ENCODE measurements around the gene TEF.

DNA sequence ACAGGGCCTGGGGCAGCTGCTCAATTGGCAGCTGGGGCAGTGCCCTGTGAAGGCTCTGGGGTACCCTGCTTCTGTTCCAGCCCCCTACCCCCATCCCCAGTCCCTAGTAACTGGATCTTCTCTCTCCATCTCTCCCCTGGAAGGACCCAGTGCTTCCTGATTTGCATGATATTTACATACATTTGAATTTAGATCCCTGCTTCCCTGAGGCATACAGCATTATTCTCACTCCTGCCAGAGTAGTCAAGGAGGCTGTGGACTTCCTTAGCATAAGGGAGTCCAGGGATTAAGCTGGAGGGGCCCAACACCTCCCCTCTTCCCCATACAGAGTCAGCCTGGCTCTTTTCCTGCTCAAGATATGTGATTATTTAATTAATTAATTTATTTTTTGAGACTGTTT, 24.7 kb downstream of the TEF start:
- TF ChIP-seq GATA2 (IDR thresholded peaks at IDR 0.05; ENCODE audit: low read depth, low read length), result no peak
- TF ChIP-seq GATA3 (IDR thresholded peaks at IDR 0.05; ENCODE audit: low read depth, low read length), result no peak

Data from SH-SY5Y (cell line).